HG03066 (cell line): ENCODE measurements around the gene MYH11.
"Not testable (repeated sequence)": the region's sequence is repeated elsewhere in the genome, so short reads cannot be mapped to it uniquely, and the experiment has no call there.

Experiments used
- ATAC-seq: cut with Tn5 transposase; IDR thresholded peaks from one replicate; pipeline ENCODE4 v1.9.1; 2021; ENCODE audit warnings: low read depth; ENCODE audit not compliant: unreplicated experiment

The MYH11 gene

DNA sequence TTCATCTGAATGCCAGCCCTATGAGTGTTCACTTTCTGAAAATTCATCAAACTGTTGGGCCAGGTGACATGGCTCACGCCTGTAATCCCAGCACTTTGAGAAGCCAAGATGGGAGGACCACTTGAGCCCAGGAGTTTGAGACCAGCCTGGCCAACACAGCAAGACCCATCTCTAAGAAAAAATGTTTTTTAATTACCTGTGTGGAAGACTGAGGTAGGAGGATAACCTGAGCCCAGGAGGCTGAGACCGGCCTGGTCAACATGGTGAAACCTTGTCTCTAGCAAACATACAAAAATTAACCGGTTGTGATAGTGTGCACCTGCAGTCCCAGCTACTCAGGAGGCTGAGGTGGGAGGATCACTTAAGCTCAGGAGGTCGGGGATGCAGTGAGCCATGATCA, 10.3 kb downstream of the MYH11 start:
- no peak for ATAC-seq

DNA sequence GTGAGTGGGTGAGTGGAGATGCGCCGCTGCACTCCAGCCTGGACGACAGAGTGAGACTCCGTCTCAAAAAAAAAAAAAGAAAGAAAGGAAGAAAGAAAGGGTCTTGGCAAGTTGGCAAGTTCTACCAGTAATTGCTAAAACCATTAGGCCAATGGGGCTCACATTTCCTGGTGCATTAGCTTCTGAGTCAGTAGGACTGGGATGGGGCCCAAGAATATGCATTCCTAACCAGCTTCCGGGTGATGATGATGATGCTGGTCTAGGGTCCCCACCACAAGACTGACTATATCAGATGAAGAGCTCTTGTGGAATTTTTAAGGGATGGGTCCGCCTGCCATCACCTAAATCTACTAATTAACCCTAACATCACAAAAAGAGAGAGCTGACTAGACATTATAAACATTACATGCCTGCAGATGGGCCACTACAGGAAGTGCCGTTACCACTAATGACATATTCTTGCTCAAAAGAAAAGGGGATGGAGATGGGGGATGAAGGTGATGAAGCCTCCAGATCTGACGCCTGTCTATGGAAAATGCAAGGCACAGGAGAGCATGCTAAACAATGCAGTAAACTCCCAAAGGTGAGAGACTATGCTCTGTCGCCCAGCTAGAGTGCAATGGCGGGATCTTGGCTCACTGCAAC, 13.1 kb downstream of the MYH11 start:
- no peak for ATAC-seq

GRCh38 chr16:15839204-15839603, 17.6 kb downstream of the MYH11 start:
- ATAC-seq, result not testable (repeated sequence)

GRCh38 chr16:15837761-15838160, 19.1 kb downstream of the MYH11 start:
- ATAC-seq, result no peak

GRCh38 chr16:15836965-15837611, 19.7 kb downstream of the MYH11 start:
- ATAC-seq, result no peak

DNA sequence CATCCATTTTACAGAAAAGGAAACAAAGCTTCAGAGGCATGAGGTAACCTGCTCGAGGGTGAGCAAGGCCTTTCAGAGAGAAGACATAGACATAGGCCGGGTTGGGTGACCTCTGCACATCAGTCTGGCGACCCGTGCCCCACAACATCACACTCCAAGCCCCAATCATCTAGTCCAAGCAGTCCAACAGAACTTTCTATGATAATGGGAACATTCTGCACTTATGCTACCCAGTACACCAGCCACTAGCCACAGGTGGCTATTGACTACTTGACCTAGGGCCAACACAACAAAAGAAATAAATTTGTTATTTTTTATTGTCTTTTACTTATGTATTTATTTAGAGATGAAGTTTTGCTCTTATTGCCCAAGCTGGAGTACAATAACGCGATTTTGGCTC, 20.8 kb downstream of the MYH11 start:
- no peak for ATAC-seq

DNA sequence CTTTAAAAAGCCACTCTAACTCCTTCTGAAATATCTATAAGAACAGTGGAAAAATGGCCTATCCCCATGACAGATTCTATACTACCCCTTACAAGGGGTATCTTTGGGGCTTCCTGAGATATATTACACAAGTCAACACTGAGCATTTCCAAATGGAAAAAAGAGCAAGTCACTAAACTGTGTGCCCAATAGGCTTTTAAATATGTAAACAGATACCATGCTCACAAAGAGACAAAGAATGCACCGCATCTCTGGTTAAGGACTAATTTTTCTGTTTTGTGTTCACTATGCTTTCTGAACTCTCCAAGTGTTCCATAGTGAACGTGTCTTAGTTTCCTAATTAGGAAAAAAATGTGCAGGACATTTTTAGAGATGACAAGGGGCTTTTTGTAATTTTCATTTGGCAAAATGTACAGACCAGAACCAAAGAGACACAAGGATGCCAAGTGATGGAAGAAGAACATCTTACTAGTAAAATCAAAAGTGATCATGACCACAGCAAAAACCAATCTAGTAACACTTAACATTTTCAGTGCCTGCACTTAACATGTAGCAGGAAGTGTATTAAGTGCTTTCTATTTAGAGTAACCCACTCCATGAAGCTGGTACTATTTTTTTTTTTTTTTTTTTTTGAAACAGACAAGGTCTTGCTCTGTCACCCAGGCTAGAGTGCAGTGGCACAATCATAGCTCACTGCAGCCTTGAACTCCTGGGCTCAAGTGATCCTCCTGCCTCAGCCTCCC, 21.5 kb downstream of the MYH11 start:
- no peak for ATAC-seq

GRCh38 chr16:15834502-15834901, 22.3 kb downstream of the MYH11 start:
- no peak for ATAC-seq

DNA sequence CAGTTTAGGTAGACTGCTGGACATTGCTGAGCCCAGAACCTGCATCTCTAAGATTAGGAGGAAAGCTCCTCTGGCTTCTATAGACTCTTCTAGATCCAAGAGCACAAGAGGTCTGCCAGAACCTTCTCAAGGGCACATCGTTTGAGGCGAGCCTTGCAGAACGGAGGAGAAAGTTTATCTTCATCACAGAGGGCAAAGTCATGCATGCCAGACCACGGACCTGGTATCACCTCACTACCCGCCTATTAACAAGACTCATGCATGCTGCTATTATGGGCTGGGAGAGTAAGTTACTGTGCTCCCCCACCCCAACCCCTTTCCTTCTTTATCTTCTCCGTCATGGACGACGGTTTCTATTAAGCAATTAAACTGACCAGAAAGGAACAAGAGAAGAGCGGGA, 23.3 kb downstream of the MYH11 start:
- ATAC-seq, result no peak

DNA sequence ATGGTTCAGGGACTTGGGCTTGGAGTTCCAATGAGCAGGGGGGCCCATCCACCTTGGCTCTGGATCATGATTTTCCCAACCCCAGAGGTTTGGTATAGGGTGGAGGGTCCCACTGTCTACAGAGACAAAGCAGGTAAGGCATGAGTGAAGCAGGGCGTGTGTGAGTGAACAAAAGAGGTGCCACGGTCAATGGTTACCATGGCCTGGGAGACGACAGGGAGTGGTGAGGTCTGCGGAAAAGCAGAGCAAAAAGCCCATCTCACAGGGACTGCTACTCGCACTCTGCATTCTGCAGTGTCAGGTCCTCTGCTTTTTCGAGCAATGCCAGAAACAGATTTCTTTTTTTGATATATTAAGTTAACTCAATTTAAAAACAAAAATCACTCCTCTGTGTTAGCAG, 24.6 kb downstream of the MYH11 start:
- ATAC-seq, result no peak

DNA sequence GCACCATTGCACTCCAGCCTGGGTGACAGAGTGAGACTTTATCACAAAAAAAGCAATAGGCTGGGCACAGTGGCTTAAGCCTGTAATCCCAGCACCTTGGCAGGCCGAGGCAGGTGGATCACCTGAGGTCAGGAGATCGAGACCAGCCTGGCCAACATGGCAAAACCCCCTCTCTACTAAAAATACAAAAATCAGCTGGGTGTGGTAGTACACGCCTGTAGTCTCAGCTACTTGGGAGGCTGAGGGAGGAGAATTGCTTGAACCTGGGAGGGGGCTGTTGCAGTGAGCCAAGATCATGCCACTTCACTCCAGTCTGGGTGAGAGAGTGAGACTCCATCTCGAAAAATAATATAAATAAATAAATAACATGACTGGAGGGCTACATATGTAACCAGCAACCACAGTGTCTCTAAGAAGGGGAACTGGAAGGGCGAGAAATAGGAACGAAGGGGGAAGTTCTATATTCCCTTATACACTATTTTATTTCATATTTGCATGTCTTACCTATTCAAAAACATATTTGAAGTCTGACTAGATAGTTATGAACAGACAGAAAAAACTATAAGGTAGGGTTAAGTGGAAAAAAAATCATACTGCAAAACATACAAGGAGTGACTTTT, 25.9 kb downstream of the MYH11 start:
- ATAC-seq, result no peak

DNA sequence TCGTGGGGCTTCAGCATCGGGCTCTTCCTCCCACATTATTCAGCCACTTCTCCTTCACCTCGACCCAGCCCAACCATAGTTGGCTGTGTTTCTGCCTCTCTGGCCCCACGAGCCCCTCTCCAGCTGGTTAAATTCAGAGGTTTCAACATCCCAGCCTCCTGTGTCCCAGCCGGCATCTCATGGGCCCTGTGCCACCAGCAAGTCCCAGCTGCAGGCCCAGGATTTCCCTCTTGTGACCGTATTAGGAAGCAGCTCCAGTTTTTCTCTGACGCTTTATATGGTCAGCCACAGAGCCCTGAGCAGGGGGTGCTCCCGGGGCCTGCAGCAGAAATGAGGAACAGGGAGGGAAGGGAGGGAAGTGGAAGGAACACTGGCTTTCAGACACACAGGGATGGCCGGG, 27.4 kb downstream of the MYH11 start:
- ATAC-seq, result no peak

DNA sequence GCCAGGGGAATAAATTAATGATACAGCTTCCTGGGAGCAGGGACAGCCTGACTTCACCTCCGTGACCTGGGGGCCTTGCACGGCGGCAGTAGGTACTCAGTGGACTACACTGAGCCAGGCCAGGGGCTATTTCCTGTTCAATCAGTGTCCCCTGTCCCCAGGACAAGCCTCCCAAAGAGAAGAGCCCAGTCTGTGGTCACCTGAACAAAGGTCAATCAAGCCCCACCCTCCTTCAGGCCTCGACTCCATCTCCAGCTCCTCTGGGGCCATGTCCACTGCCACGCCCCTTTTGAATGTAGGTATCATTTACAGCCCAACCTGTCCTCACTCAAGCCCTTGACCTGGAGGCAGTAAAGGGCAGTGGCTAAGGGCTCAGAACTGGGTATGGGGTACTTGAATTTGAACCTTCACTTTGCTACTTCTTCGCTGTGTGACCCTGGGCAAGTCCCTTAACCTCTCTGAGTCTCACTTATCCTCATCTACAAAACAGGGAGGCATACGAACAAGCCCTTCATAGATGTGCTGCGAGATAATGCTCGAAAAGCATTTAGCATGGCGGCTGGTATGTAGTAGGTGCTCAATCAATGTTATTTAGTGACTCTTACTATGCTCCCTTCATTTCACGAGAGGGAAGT, 29.0 kb downstream of the MYH11 start:
- no peak for ATAC-seq

GRCh38 chr16:15827299-15827698, 29.5 kb downstream of the MYH11 start:
- no peak for ATAC-seq

DNA sequence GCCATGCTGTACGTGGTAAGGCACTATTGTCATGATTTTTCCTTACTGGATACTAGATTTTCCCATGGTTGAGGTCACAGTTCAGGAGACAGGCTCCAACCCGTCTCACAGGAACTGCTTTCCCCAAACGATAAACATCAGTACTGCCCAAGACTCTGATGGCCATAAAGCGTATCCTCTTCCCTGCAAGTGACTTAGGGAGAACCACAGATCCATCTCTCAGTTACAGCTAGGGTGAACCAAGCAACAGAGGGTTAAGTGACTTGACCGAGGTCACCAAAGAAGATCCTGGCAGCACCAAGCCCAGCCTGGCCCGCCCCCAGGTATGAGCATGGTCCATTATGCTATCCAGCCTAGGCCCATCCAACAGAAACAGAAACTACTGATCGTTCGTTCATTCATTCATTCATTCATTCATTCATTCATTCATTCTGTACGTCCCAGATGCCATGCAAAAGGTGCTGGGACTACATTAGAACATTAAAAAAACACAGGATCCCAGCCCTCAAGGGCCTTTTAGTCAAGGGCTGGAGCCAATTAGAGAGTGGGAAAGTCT, 31.0 kb downstream of the MYH11 start:
- ATAC-seq, result no peak

GRCh38 chr16:15822957-15823356, 33.9 kb downstream of the MYH11 start:
- no peak for ATAC-seq

GRCh38 chr16:15820837-15821236, 36.0 kb downstream of the MYH11 start:
- no peak for ATAC-seq

- no peak for ATAC-seq
Measured at GRCh38 chr16:15819046-15819445, 37.8 kb downstream of the MYH11 start.

DNA sequence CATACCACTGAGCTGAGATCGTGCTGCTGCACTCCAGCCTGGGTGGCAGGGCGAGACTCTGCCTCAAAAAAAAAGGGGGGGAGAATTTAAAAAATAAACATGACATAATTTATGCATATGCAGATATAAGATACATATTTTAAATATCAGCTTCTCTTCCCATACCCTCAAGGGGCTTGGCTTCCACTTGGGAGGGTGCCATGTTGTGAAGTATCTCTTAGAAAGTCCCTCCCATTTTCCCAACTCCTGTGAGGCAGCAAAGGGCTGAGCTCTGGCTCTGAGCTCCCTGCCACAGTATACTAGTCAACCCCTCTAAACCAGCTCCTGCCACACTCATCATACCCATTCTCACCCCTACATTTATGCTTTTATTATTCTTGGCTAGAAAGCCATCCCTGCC, 39.4 kb downstream of the MYH11 start:
- no peak for ATAC-seq

- ATAC-seq, result no peak
Measured at GRCh38 chr16:15816228-15816627, 40.6 kb downstream of the MYH11 start.

DNA sequence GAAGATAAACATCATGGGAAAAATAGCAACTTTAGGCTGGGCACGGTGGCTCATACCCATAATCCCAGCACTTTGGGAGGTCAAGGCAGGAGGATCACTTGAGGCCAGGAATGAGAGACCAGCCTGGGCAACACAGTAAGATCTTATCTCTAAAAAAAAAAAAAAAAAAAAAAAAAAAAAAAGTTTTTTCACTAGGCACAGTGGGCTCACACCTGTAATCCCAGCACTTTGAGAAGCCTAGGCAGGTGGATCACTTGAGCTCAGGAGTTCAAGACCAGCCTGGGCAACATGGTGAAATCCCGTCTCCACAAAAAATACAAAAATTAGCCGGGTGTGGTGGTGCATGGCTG, 44.5 kb downstream of the MYH11 start:
- ATAC-seq, result not testable (repeated sequence)
